PC-3 (cell line): ENCODE data around the gene NR3C1.
"Not testable (repeated sequence)": the region's sequence is repeated elsewhere in the genome, so short reads cannot be mapped to it uniquely, and the experiment has no call there.

Source experiments
- EZH2 ChIP-seq: fragments of 300-600 bp; sonication (generic); IDR thresholded peaks from one replicate; pipeline ENCODE4 v1.6.1; 2017; ENCODE audit warnings: antibody characterized with exemption, mild to moderate bottlenecking, low read length; ENCODE audit not compliant: unreplicated experiment
- EZH2phosphoT487 ChIP-seq: fragments of 300-600 bp; sonication (generic); IDR thresholded peaks from 2 replicates; pipeline ENCODE4 v1.6.1; 2018; ENCODE audit warnings: mild to moderate bottlenecking, antibody characterized with exemption, low read length, borderline replicate concordance
- TF ChIP-seq, protein P1 (sequence below): fragments of 300-600 bp; sonication (generic); conservative IDR thresholded peaks from 2 replicates; pipeline ENCODE4 v1.5.1; 2017; ENCODE audit warnings: antibody characterized with exemption, low read depth, mild to moderate bottlenecking, low read length

DNA sequence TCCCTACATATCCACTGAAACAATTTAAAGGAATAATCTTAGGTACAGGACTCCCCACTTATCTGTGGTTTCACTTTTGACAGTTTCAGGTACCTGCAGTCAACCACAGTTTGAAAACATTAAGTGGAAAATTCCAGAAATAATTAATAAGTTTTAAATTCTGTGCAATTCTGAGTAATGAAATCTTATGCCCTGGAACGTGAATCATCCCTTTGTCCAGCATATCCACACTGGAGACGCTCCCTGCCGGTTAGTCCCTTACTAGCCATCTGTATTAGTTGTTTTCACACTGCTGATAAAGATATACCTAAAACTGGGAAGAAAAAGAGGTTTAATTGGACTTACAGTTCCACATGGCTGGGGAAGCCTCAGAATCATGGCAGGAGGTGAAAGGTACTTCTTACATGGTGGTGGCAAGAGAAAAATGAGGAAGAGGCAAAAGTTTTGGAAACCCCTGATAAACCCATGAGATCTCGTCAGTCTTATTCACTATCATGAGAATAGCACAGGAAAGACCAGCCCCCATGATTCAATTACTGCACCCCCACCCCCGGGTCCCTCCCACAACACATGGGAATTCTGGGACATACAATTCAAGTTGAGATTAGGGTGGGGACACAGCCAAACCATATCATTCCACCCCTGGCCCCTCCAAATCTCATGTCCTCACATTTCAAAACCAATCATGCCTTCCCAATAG, 80.4 kb downstream of the NR3C1 start:
- TF ChIP-seq, protein P1, sequence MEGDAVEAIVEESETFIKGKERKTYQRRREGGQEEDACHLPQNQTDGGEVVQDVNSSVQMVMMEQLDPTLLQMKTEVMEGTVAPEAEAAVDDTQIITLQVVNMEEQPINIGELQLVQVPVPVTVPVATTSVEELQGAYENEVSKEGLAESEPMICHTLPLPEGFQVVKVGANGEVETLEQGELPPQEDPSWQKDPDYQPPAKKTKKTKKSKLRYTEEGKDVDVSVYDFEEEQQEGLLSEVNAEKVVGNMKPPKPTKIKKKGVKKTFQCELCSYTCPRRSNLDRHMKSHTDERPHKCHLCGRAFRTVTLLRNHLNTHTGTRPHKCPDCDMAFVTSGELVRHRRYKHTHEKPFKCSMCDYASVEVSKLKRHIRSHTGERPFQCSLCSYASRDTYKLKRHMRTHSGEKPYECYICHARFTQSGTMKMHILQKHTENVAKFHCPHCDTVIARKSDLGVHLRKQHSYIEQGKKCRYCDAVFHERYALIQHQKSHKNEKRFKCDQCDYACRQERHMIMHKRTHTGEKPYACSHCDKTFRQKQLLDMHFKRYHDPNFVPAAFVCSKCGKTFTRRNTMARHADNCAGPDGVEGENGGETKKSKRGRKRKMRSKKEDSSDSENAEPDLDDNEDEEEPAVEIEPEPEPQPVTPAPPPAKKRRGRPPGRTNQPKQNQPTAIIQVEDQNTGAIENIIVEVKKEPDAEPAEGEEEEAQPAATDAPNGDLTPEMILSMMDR, result not testable (repeated sequence)
- TF ChIP-seq EZH2, EZH2phosphoT487: not testable (repeated sequence)
